K562 (cell line): ENCODE measurements around the gene PLEKHH3. TPM values are rescaled to one million over a fixed set of nuclear protein-coding genes. Genes with fewer than 3 reads are reported as not detected.

Source experiments
- ASH1L ChIP-seq: fragments of 450-650 bp; IDR thresholded peaks from 2 replicates; pipeline ENCODE4 v1.6.1; 2018; ENCODE audit warnings: borderline replicate concordance, mild to moderate bottlenecking, low read depth; ENCODE audit not compliant: partially characterized antibody
- BRF1 ChIP-seq: IDR thresholded peaks from 3 replicates; pipeline ENCODE4 v1.6.1; 2011; ENCODE audit warnings: borderline replicate concordance, mild to moderate bottlenecking; ENCODE audit not compliant: insufficient read length; ENCODE audit errors: extremely low read depth
- CREB3L1 ChIP-seq: fragments of 450-650 bp; IDR thresholded peaks from 2 replicates; pipeline ENCODE4 v1.6.1; 2014; ENCODE audit warnings: low read depth, mild to moderate bottlenecking, moderate library complexity, borderline replicate concordance
- HOMEZ ChIP-seq: fragments of 250-450 bp; sonication (Bioruptor Pico); IDR thresholded peaks from 2 replicates; pipeline ENCODE4 v1.4.0; 2020; ENCODE audit warnings: mild to moderate bottlenecking, moderate library complexity
- JUND ChIP-seq, 2 experiments: IDR thresholded peaks; 2 replicates in 1 of 2; 3 replicates in 1 of 2; pipeline ENCODE4 v1.6.1; 2011; ENCODE audit warnings: borderline replicate concordance in 2 of 2, low read depth in 2 of 2, low read length in 2 of 2, improper control_type of control experiment in 1 of 2, missing biosample characterization in 1 of 2, missing genetic modification characterization in 1 of 2, missing genetic modification reagents in 1 of 2
- KHSRP ChIP-seq: fragments of 450-650 bp; IDR thresholded peaks from 2 replicates; pipeline ENCODE4 v1.6.1; 2017
- NCOR1 ChIP-seq: fragments of 450-650 bp; IDR thresholded peaks from 2 replicates; pipeline ENCODE4 v1.6.1; 2016; ENCODE audit warnings: mild to moderate bottlenecking, moderate library complexity
- PCBP2 ChIP-seq: fragments of 200-400 bp; formaldehyde crosslinking; IDR thresholded peaks from 2 replicates; pipeline ENCODE4 v1.6.1; 2018; ENCODE audit warnings: low read length, low read depth, mild to moderate bottlenecking, moderate library complexity; ENCODE audit not compliant: poor library complexity, severe bottlenecking
- PHB ChIP-seq: fragments of 250-450 bp; sonication (Bioruptor Pico); IDR thresholded peaks from 2 replicates; pipeline ENCODE4 v1.5.0; 2021
- PPARD ChIP-seq: fragments of 250-450 bp; sonication (Bioruptor Pico); IDR thresholded peaks from 2 replicates; pipeline ENCODE4 v1.8.0; 2022; ENCODE audit warnings: inconsistent platforms, mild to moderate bottlenecking, moderate library complexity
- PTRF ChIP-seq: fragments of 450-650 bp; IDR thresholded peaks from 2 replicates; pipeline ENCODE4 v1.6.1; 2016; ENCODE audit warnings: mild to moderate bottlenecking, missing genetic modification characterization, missing compliant biosample characterization
- SMARCC2 ChIP-seq: fragments of 450-650 bp; IDR thresholded peaks from 2 replicates; pipeline ENCODE4 v1.6.1; 2017; ENCODE audit warnings: antibody characterized with exemption, moderate library complexity, mild to moderate bottlenecking, low read depth
- TAF7 ChIP-seq: fragments of 450-650 bp; IDR thresholded peaks from 2 replicates; pipeline ENCODE4 v1.6.1; 2016; ENCODE audit warnings: missing genetic modification characterization, missing compliant biosample characterization
- TBL1XR1 ChIP-seq, 2 experiments: IDR thresholded peaks; 2 replicates each; pipeline ENCODE4 v1.6.1; 2012; ENCODE audit warnings: improper control_type of control experiment in 2 of 2, low read length in 2 of 2, mild to moderate bottlenecking in 1 of 2
- TCF3 ChIP-seq: sonication (generic); formaldehyde crosslinking; IDR thresholded peaks from 2 replicates; pipeline ENCODE4 v1.4.0; 2020; ENCODE audit warnings: mild to moderate bottlenecking, missing genetic modification reagents
- ZBTB9 ChIP-seq: fragments of 450-650 bp; formaldehyde crosslinking; IDR thresholded peaks from 2 replicates; pipeline ENCODE4 v1.4.0; 2020; ENCODE audit warnings: mild to moderate bottlenecking, moderate library complexity
- ZNF639 ChIP-seq, 2 experiments: fragments of 200-800 bp in 1 of 2; sonication (Bioruptor generic) in 1 of 2; sonication (generic) in 1 of 2; formaldehyde crosslinking in 1 of 2; IDR thresholded peaks in 1 of 2; conservative IDR thresholded peaks in 1 of 2; 2 replicates each; pipeline versions ENCODE4 v1.5.0 to v1.6.1; 2016 to 2020; ENCODE audit warnings: missing compliant biosample characterization in 1 of 2, missing genetic modification characterization in 1 of 2, missing genetic modification reagents in 1 of 2
- polyA plus RNA-seq, 8 experiments: library from polyadenylated mRNA; depleted of rRNA in 4 of 8; stranded (reverse) in 5 of 8; unstranded in 3 of 8; fragments of >200 nt; fragmentation: Nextera tagmentation in 2 of 8; fragmentation: Illumina TruSeq in 1 of 8; extraction: Ambion mirVana in 2 of 8; extraction: Trizol in 1 of 8; gene quantifications; 2 replicates each; pipeline versions ENCODE4 v1.2.1 to v1.2.3, GENCODE V29; 2011 to 2014; ENCODE audit warnings: inconsistent platforms in 1 of 8, missing spikeins in 1 of 8
- total RNA-seq, 7 experiments: library from RNA; depleted of rRNA in 6 of 7; stranded (reverse); fragments of >200 nt in 6 of 7; fragmentation: Illumina TruSeq in 2 of 7; extraction: Trizol in 2 of 7; gene quantifications; 2 replicates each; pipeline versions ENCODE4 v1.2.1 to v1.2.3, GENCODE V29; 2011 to 2021; ENCODE audit warnings: low replicate concordance in 1 of 7

The PLEKHH3 gene
- total and polyA plus RNA-seq, 9 of the 15 experiments (the other 6 are each of a cell fraction or from before 2014, with no cell fraction given) = 0.58 to 34.5 (median 5.0) TPM

GRCh38 chr17:42660692-42661345 is 16.0 kb downstream of the PLEKHH3 start (continued):
- no peak for TF ChIP-seq ASH1L
- TF ChIP-seq JUND (IDR thresholded peaks at IDR 0.05; ENCODE audit: borderline replicate concordance, low read depth, low read length) = peak; percentile 96
- TF ChIP-seq JUND (tag; IDR thresholded peaks at IDR 0.05; ENCODE audit: borderline replicate concordance, low read depth, low read length) = peak; percentile 94; the same call in 2 of the 3 replicates
- no peak for TF ChIP-seq ZBTB9 (CRISPR knock-in tag)
- no peak for TF ChIP-seq TAF7 (tag)
- no peak for TF ChIP-seq PTRF (tag)
- TF ChIP-seq TBL1XR1 (IDR thresholded peaks at IDR 0.05; ENCODE audit: low read length in 2 of 2) = no peak
- TF ChIP-seq HOMEZ (CRISPR knock-in tag) = no peak
- no peak for TF ChIP-seq PCBP2
- TF ChIP-seq PPARD (CRISPR knock-in tag) = no peak
- TF ChIP-seq PHB = no peak
- no peak for TF ChIP-seq TCF3 (CRISPR knock-in tag)
- no peak for TF ChIP-seq KHSRP
- TF ChIP-seq BRF1 = no peak
- TF ChIP-seq NCOR1 = no peak
- no peak for TF ChIP-seq ZNF639 (CRISPR knock-in tag; conservative IDR thresholded peaks at IDR 0.05 in 1 of 2, IDR thresholded peaks at IDR 0.05 in 1 of 2)
- TF ChIP-seq CREB3L1 = no peak
- peak; percentile 82 for TF ChIP-seq SMARCC2
